HepG2 (cell line): ENCODE data around the gene NBPF1. TPM values are rescaled to one million over a fixed set of nuclear protein-coding genes. Genes with fewer than 3 reads are reported as not detected.

Experiments used
- ARID2 ChIP-seq: sonication (generic); formaldehyde crosslinking; IDR thresholded peaks from 2 replicates; pipeline ENCODE4 v1.8.1; 2022; ENCODE audit warnings: mild to moderate bottlenecking, missing genetic modification reagents, borderline replicate concordance
- ARNTL ChIP-seq: sonication (generic); formaldehyde crosslinking; IDR thresholded peaks from 2 replicates; pipeline ENCODE4 v1.4.0; 2020; ENCODE audit warnings: mild to moderate bottlenecking, missing genetic modification reagents
- ATF2 ChIP-seq: sonication (generic); formaldehyde crosslinking; IDR thresholded peaks from 2 replicates; pipeline ENCODE4 v1.4.0; 2020; ENCODE audit warnings: missing genetic modification reagents
- FOXK1 ChIP-seq: sonication (generic); formaldehyde crosslinking; IDR thresholded peaks from 2 replicates; pipeline ENCODE4 v1.4.0; 2020; ENCODE audit warnings: low read depth, missing genetic modification reagents, borderline replicate concordance
- FOXP4 ChIP-seq: sonication (generic); formaldehyde crosslinking; IDR thresholded peaks from 2 replicates; pipeline ENCODE4 v1.4.0; 2020; ENCODE audit warnings: missing genetic modification reagents
- FUBP1 ChIP-seq: sonication (generic); formaldehyde crosslinking; IDR thresholded peaks from 2 replicates; pipeline ENCODE4 v1.5.1; 2020; ENCODE audit warnings: missing genetic modification reagents, mild to moderate bottlenecking, borderline replicate concordance
- GATAD2A ChIP-seq: IDR thresholded peaks from 2 replicates; pipeline ENCODE4 v1.6.1; 2016
- HMG20B ChIP-seq: conservative IDR thresholded peaks from 2 replicates; pipeline ENCODE4 v1.6.1; 2016; ENCODE audit warnings: missing genetic modification reagents, missing compliant biosample characterization
- MEIS2 ChIP-seq: sonication (generic); formaldehyde crosslinking; IDR thresholded peaks from 2 replicates; pipeline ENCODE4 v1.9.0; 2021; ENCODE audit warnings: mild to moderate bottlenecking, missing genetic modification reagents
- NFATC3 ChIP-seq: sonication (generic); formaldehyde crosslinking; IDR thresholded peaks from 2 replicates; pipeline ENCODE4 v1.5.1; 2020; ENCODE audit warnings: mild to moderate bottlenecking, missing genetic modification reagents
- NR0B2 ChIP-seq: sonication (generic); formaldehyde crosslinking; IDR thresholded peaks from 2 replicates; pipeline ENCODE4 v1.4.0; 2020; ENCODE audit warnings: mild to moderate bottlenecking, missing genetic modification reagents
- ZBTB26 ChIP-seq: IDR thresholded peaks from 2 replicates; pipeline ENCODE4 v1.6.1; 2016; ENCODE audit warnings: missing compliant biosample characterization, missing genetic modification reagents, borderline replicate concordance
- ZBTB43 ChIP-seq: sonication (generic); formaldehyde crosslinking; conservative IDR thresholded peaks from 2 replicates; pipeline ENCODE4 v1.4.0; 2020; ENCODE audit warnings: missing genetic modification reagents
- ZNF12 ChIP-seq: sonication (generic); formaldehyde crosslinking; IDR thresholded peaks from 2 replicates; pipeline ENCODE4 v1.5.0; 2020; ENCODE audit warnings: missing genetic modification reagents
- ZNF274 ChIP-seq: sonication (generic); formaldehyde crosslinking; IDR thresholded peaks from 2 replicates; pipeline ENCODE4 v1.5.1; 2020; ENCODE audit warnings: mild to moderate bottlenecking, missing genetic modification reagents
- ZNF563 ChIP-seq: sonication (generic); formaldehyde crosslinking; IDR thresholded peaks from 2 replicates; pipeline ENCODE4 v1.8.0; 2022; ENCODE audit warnings: mild to moderate bottlenecking, moderate library complexity, missing genetic modification reagents
- ZNF567 ChIP-seq: sonication (generic); formaldehyde crosslinking; IDR thresholded peaks from 2 replicates; pipeline ENCODE4 v1.8.1; 2023; ENCODE audit warnings: mild to moderate bottlenecking, missing genetic modification reagents, borderline replicate concordance
- ZNF709 ChIP-seq: sonication (generic); formaldehyde crosslinking; IDR thresholded peaks from 2 replicates; pipeline ENCODE4 v1.5.0; 2020; ENCODE audit warnings: mild to moderate bottlenecking, missing genetic modification reagents
- ZNF788 ChIP-seq: sonication (generic); formaldehyde crosslinking; IDR thresholded peaks from 2 replicates; pipeline ENCODE4 v1.5.0; 2020; ENCODE audit warnings: mild to moderate bottlenecking, missing genetic modification reagents, borderline replicate concordance
- polyA plus RNA-seq, 8 experiments: library from polyadenylated mRNA; depleted of rRNA in 3 of 8; stranded (reverse) in 7 of 8; unstranded in 1 of 8; fragments of >200 nt; fragmentation: Illumina TruSeq in 4 of 8; extraction: Trizol in 4 of 8; gene quantifications; 2 replicates each; pipeline versions ENCODE4 v1.2.1 to v1.2.3, GENCODE V29; 2011 to 2016; ENCODE audit warnings: low read depth in 4 of 8, missing spikeins in 1 of 8, mixed read lengths in 1 of 8; ENCODE audit not compliant: insufficient read depth in 1 of 8
- total RNA-seq, 5 experiments: library from RNA; depleted of rRNA; stranded (reverse); fragments of >200 nt; fragmentation: Illumina TruSeq; extraction: Trizol; gene quantifications; 2 replicates each; pipeline ENCODE4 v1.2.3, GENCODE V29; 2016; ENCODE audit warnings: low read depth in 1 of 5

Gene NBPF1
- total and polyA plus RNA-seq, 2 of the 13 experiments (the other 11 are each of a cell fraction or from before 2014, with no cell fraction given): 30.3 to 35.6 TPM

- TF ChIP-seq ZNF709 (CRISPR knock-in tag): peak; percentile 36; the same call in 1 of the 2 replicates
- TF ChIP-seq NFATC3: 0 out of 2 replicates have a peak, but pooled peaks have one; percentile 40
- peak; percentile 76; the same call in 1 of the 2 replicates for TF ChIP-seq ZBTB43 (CRISPR knock-in tag)
- TF ChIP-seq MEIS2 (CRISPR knock-in tag): peak; percentile 84; the same call in 1 of the 2 replicates
- TF ChIP-seq ZNF12 (CRISPR knock-in tag): peak; percentile 64
- TF ChIP-seq ZBTB26 (CRISPR knock-in tag): peak; percentile 77
- TF ChIP-seq ZNF563: peak; percentile 68; the same call in 1 of the 2 replicates
- TF ChIP-seq ATF2 (CRISPR knock-in tag): peak; percentile 30; the same call in 1 of the 2 replicates
- peak; percentile 70 for TF ChIP-seq FOXP4 (CRISPR knock-in tag)
- TF ChIP-seq ARID2 (CRISPR knock-in tag): 0 out of 2 replicates have a peak, but pooled peaks have one; percentile 91
- TF ChIP-seq GATAD2A (CRISPR knock-in tag): peak; percentile 97
- peak; percentile 63; the same call in 1 of the 2 replicates for TF ChIP-seq FUBP1 (CRISPR knock-in tag)
- peak; percentile 81 for TF ChIP-seq HMG20B (CRISPR knock-in tag)
- TF ChIP-seq ZNF788 (CRISPR knock-in tag): peak; percentile 62; the same call in 1 of the 2 replicates
- peak; percentile 80 for TF ChIP-seq ZNF567 (CRISPR knock-in tag)
- TF ChIP-seq NR0B2: 0 out of 2 replicates have a peak, but pooled peaks have one; percentile 40
- peak; percentile 62 for TF ChIP-seq FOXK1 (CRISPR knock-in tag)
- peak; percentile 93; the same call in 1 of the 2 replicates for TF ChIP-seq ZNF274 (CRISPR knock-in tag)
- TF ChIP-seq ARNTL (CRISPR knock-in tag): peak; percentile 62; the same call in 1 of the 2 replicates
Observed at GRCh38 chr1:16607853-16608815, 5.2 kb downstream of the NBPF1 start (continued).
